ENCODE measurements around the gene PTPRM.
"Not testable (repeated sequence)": the region's sequence is repeated elsewhere in the genome, so short reads cannot be mapped to it uniquely, and the experiment has no call there.

The PTPRM gene

GRCh38 chr18:8052237-8052701 lies 485.2 kb downstream of the PTPRM start:
- H3F3A ChIP-seq (ENCODE audit: insufficient read depth, low read length) = no peaks in the 10 kb centered on the region
- no peak overlapping the region for H3K27ac ChIP-seq (ENCODE audit: low read length)
- no peak overlapping the region for H3K9ac ChIP-seq (ENCODE audit: low read length)
- H3K4me3 ChIP-seq (ENCODE audit: low read length) = no peak overlapping the region
- no peaks in the 10 kb centered on the region for H3K9me2 ChIP-seq (replicated peaks; ENCODE audit: insufficient read depth, low read length)
- no peak overlapping the region for H3K4me2 ChIP-seq (ENCODE audit: low read depth, low read length)
- H3K79me2 ChIP-seq (ENCODE audit: low read length) = no peaks in the 10 kb centered on the region
- H3K36me3 ChIP-seq (replicated peaks; ENCODE audit: insufficient read depth, low read length) = no peaks in the 10 kb centered on the region
- DNase-seq = peak; percentile 10
- H3K27me3 ChIP-seq (replicated peaks; ENCODE audit: insufficient read depth, low read length) = no peaks in the 10 kb centered on the region
- no peaks in the 10 kb centered on the region for H3K9me3 ChIP-seq (replicated peaks; ENCODE audit: insufficient read depth, low read length)
- H4K20me1 ChIP-seq (ENCODE audit: insufficient read depth, low read length) = no peaks in the 10 kb centered on the region
- TF ChIP-seq CTCF (IDR thresholded peaks at IDR 0.05; ENCODE audit: low read length) (no peak), EZH2 (optimal IDR thresholded peaks at IDR 0.05; ENCODE audit: low read depth, low read length) (no peak), EZH2phosphoT487 (IDR thresholded peaks at IDR 0.05; ENCODE audit: low read length) (no peak)
- no peak overlapping the region for H2AFZ ChIP-seq (ENCODE audit: low read length)
- H3K4me1 ChIP-seq (ENCODE audit: low read length) = no peaks in the 10 kb centered on the region

GRCh38 chr18:8056723-8057122 lies 489.6 kb downstream of the PTPRM start:
- no peaks in the 10 kb centered on the region for H3K79me2 ChIP-seq (ENCODE audit: low read length)
- no peaks in the 10 kb centered on the region for H3K9me3 ChIP-seq (replicated peaks; ENCODE audit: insufficient read depth, low read length)
- H3K4me3 ChIP-seq (ENCODE audit: low read length) = no peak overlapping the region
- H3K9me2 ChIP-seq (replicated peaks; ENCODE audit: insufficient read depth, low read length) = no peaks in the 10 kb centered on the region
- H3K27ac ChIP-seq (ENCODE audit: low read length) = no peak overlapping the region
- H3K27me3 ChIP-seq (replicated peaks; ENCODE audit: insufficient read depth, low read length) = no peaks in the 10 kb centered on the region
- no peak overlapping the region for H3K4me2 ChIP-seq (ENCODE audit: low read depth, low read length)
- H2AFZ ChIP-seq (ENCODE audit: low read length) = no peak overlapping the region
- H3K4me1 ChIP-seq (ENCODE audit: low read length) = no peaks in the 10 kb centered on the region
- no peak overlapping the region for H3K9ac ChIP-seq (ENCODE audit: low read length)
- no peaks in the 10 kb centered on the region for H4K20me1 ChIP-seq (ENCODE audit: insufficient read depth, low read length)
- no peaks in the 10 kb centered on the region for H3K36me3 ChIP-seq (replicated peaks; ENCODE audit: insufficient read depth, low read length)
- TF ChIP-seq EZH2 (optimal IDR thresholded peaks at IDR 0.05; ENCODE audit: low read depth, low read length) (no peak), CTCF (IDR thresholded peaks at IDR 0.05; ENCODE audit: low read length) (no peak), EZH2phosphoT487 (IDR thresholded peaks at IDR 0.05; ENCODE audit: low read length) (no peak)
- no peak for DNase-seq
- no peaks in the 10 kb centered on the region for H3F3A ChIP-seq (ENCODE audit: insufficient read depth, low read length)

GRCh38 chr18:8063152-8063551 lies 496.0 kb downstream of the PTPRM start:
- H3K27ac ChIP-seq (ENCODE audit: low read length); H2AFZ ChIP-seq (ENCODE audit: low read length); H3K79me2 ChIP-seq (ENCODE audit: low read length); H4K20me1 ChIP-seq (ENCODE audit: insufficient read depth, low read length); H3K4me1 ChIP-seq (ENCODE audit: low read length); H3K4me3 ChIP-seq (ENCODE audit: low read length); H3K27me3 ChIP-seq (replicated peaks; ENCODE audit: insufficient read depth, low read length); DNase-seq; H3K9me3 ChIP-seq (replicated peaks; ENCODE audit: insufficient read depth, low read length); H3F3A ChIP-seq (ENCODE audit: insufficient read depth, low read length); H3K36me3 ChIP-seq (replicated peaks; ENCODE audit: insufficient read depth, low read length); H3K4me2 ChIP-seq (ENCODE audit: low read depth, low read length); H3K9me2 ChIP-seq (replicated peaks; ENCODE audit: insufficient read depth, low read length); H3K9ac ChIP-seq (ENCODE audit: low read length): not testable (repeated sequence)

GRCh38 chr18:8063733-8064132 lies 496.6 kb downstream of the PTPRM start:
- no peak for TF ChIP-seq CTCF (IDR thresholded peaks at IDR 0.05; ENCODE audit: low read length)
- TF ChIP-seq EZH2 (optimal IDR thresholded peaks at IDR 0.05; ENCODE audit: low read depth, low read length) = no peak
- no peak for TF ChIP-seq EZH2phosphoT487 (IDR thresholded peaks at IDR 0.05; ENCODE audit: low read length)
- Histone ChIP-seq H3K27ac (ENCODE audit: low read length) (no peak overlapping the region), H3K9me3 (replicated peaks; ENCODE audit: insufficient read depth, low read length) (no peaks in the 10 kb centered on the region), H3K79me2 (ENCODE audit: low read length) (no peaks in the 10 kb centered on the region), H2AFZ (ENCODE audit: low read length) (no peak overlapping the region), H4K20me1 (ENCODE audit: insufficient read depth, low read length) (no peaks in the 10 kb centered on the region), H3K9me2 (replicated peaks; ENCODE audit: insufficient read depth, low read length) (no peaks in the 10 kb centered on the region), H3K4me1 (ENCODE audit: low read length) (no peaks in the 10 kb centered on the region), H3K9ac (ENCODE audit: low read length) (no peak overlapping the region), H3K27me3 (replicated peaks; ENCODE audit: insufficient read depth, low read length) (no peaks in the 10 kb centered on the region), H3K4me2 (ENCODE audit: low read depth, low read length) (no peak overlapping the region), H3K4me3 (ENCODE audit: low read length) (no peak overlapping the region), H3F3A (ENCODE audit: insufficient read depth, low read length) (no peaks in the 10 kb centered on the region), H3K36me3 (replicated peaks; ENCODE audit: insufficient read depth, low read length) (no peaks in the 10 kb centered on the region)
- DNase-seq = no peak
